COLO668 (cell line): ENCODE results near the gene SOCS1.

Source experiments
- DNase-seq: peaks from one replicate; lab custom pipeline; 2025; ENCODE audit not compliant: unreplicated experiment; lab: John Stamatoyannopoulos, UW

Gene SOCS1

GRCh38 chr16:11249233-11250061, 6.6 kb downstream of the SOCS1 start:
- no peak for DNase-seq

- DNase-seq, result no peak
Observed at GRCh38 chr16:11248133-11248532, 7.9 kb downstream of the SOCS1 start.

- no peak for DNase-seq
Observed at GRCh38 chr16:11245988-11246387, 10.0 kb downstream of the SOCS1 start.

GRCh38 chr16:11245222-11245737, 10.7 kb downstream of the SOCS1 start:
- no peak for DNase-seq

GRCh38 chr16:11242658-11243057, 13.3 kb downstream of the SOCS1 start:
- DNase-seq, result no peak

GRCh38 chr16:11241480-11242204, 14.4 kb downstream of the SOCS1 start:
- DNase-seq, result no peak

GRCh38 chr16:11240636-11241473, 15.1 kb downstream of the SOCS1 start:
- DNase-seq, result peak; percentile 25

GRCh38 chr16:11239644-11240632, 16.1 kb downstream of the SOCS1 start:
- DNase-seq, result no peak

- DNase-seq, result no peak
Observed at GRCh38 chr16:11238272-11239202, 17.5 kb downstream of the SOCS1 start.

- no peak for DNase-seq
Observed at GRCh38 chr16:11236461-11237254, 19.3 kb downstream of the SOCS1 start.

- DNase-seq, result peak; percentile 87
Observed at GRCh38 chr16:11235703-11235991, 20.4 kb downstream of the SOCS1 start.

GRCh38 chr16:11234884-11235702, 20.9 kb downstream of the SOCS1 start:
- DNase-seq, result no peak

GRCh38 chr16:11233727-11234376, 22.2 kb downstream of the SOCS1 start:
- DNase-seq, result no peak

GRCh38 chr16:11232852-11233726, 22.9 kb downstream of the SOCS1 start:
- DNase-seq, result no peak

- no peak for DNase-seq
Observed at GRCh38 chr16:11232302-11232851, 23.6 kb downstream of the SOCS1 start.
